Stimulated activated naive CD8-positive, alpha-beta T cell treated with anti-CD3 and anti-CD28 coated beads, Interleukin-15, Interleukin-2, amounts not matched to agents 100 ng/mL and 50 ng/mL, for 24 hours (primary cell): ENCODE measurements around the gene HSH2D.

ENCODE experiments used
- H3K27ac Mint-ChIP-seq: one replicate; pipeline ENCODE4 v1.8.0; 2021; ENCODE audit warnings: mild to moderate bottlenecking, mixed read lengths
- H3K27me3 Mint-ChIP-seq: one replicate; pipeline ENCODE4 v1.8.0; 2021; ENCODE audit warnings: mixed read lengths
- H3K36me3 Mint-ChIP-seq: one replicate; pipeline ENCODE4 v1.8.0; 2021; ENCODE audit warnings: low read depth, mixed read lengths
- H3K4me1 Mint-ChIP-seq: one replicate; pipeline ENCODE4 v1.8.0; 2021; ENCODE audit warnings: low read depth, mixed read lengths
- H3K4me3 Mint-ChIP-seq: one replicate; pipeline ENCODE4 v1.8.0; 2021; ENCODE audit warnings: mild to moderate bottlenecking, mixed read lengths
- H3K9me3 Mint-ChIP-seq: one replicate; pipeline ENCODE4 v1.8.0; 2021; ENCODE audit warnings: mixed read lengths

HSH2D gene

GRCh38 chr19:16204005-16204294, 60.5 kb downstream of the HSH2D start:
- Mint-ChIP-seq H3K4me3 (no peak overlapping the region), H3K4me1 (peaks cover 69% of the 10 kb centered on the region), H3K9me3 (no peaks in the 10 kb centered on the region), H3K36me3 (peaks cover 54% of the 10 kb centered on the region), H3K27ac (no peak overlapping the region), H3K27me3 (no peaks in the 10 kb centered on the region)

GRCh38 chr19:16205205-16206045, 61.9 kb downstream of the HSH2D start:
- Mint-ChIP-seq H3K36me3 (peaks cover 68% of the 10 kb centered on the region), H3K4me3 (no peak overlapping the region), H3K27ac (no peak overlapping the region), H3K4me1 (peaks cover 71% of the 10 kb centered on the region), H3K27me3 (no peaks in the 10 kb centered on the region), H3K9me3 (no peaks in the 10 kb centered on the region)

- Mint-ChIP-seq H3K27me3 (no peaks in the 10 kb centered on the region), H3K36me3 (peaks cover 66% of the 10 kb centered on the region), H3K4me3 (no peak overlapping the region), H3K27ac (no peak overlapping the region), H3K4me1 (peaks cover 69% of the 10 kb centered on the region), H3K9me3 (no peaks in the 10 kb centered on the region)
Observed at GRCh38 chr19:16206046-16206605, 62.6 kb downstream of the HSH2D start.

- peak overlapping the region; percentile 44 for H3K4me3 Mint-ChIP-seq
- H3K27ac Mint-ChIP-seq, result peak overlapping the region; percentile 91
- no peaks in the 10 kb centered on the region for H3K27me3 Mint-ChIP-seq
Observed at GRCh38 chr19:16206637-16207036, 63.2 kb downstream of the HSH2D start.

GRCh38 chr19:16207063-16207462, 63.6 kb downstream of the HSH2D start:
- H3K27me3 Mint-ChIP-seq, result no peaks in the 10 kb centered on the region
- peaks cover 68% of the 10 kb centered on the region for H3K4me1 Mint-ChIP-seq
- H3K4me3 Mint-ChIP-seq, result peak overlapping the region; percentile 62
- peak overlapping the region; percentile 91 for H3K27ac Mint-ChIP-seq
- H3K36me3 Mint-ChIP-seq, result peaks cover 74% of the 10 kb centered on the region
- no peaks in the 10 kb centered on the region for H3K9me3 Mint-ChIP-seq

More at GRCh38 chr19:16206637-16207036, 63.2 kb downstream of the HSH2D start:
- Mint-ChIP-seq H3K9me3 (no peaks in the 10 kb centered on the region), H3K36me3 (peaks cover 70% of the 10 kb centered on the region), H3K4me1 (peaks cover 68% of the 10 kb centered on the region)

- no peaks in the 10 kb centered on the region for H3K9me3 Mint-ChIP-seq
- no peaks in the 10 kb centered on the region for H3K27me3 Mint-ChIP-seq
- peak overlapping the region; percentile 62 for H3K4me3 Mint-ChIP-seq
- H3K4me1 Mint-ChIP-seq, result peaks cover 68% of the 10 kb centered on the region
- H3K36me3 Mint-ChIP-seq, result peaks cover 75% of the 10 kb centered on the region
- H3K27ac Mint-ChIP-seq, result peak overlapping the region; percentile 91
Observed at GRCh38 chr19:16207490-16208025, 64.1 kb downstream of the HSH2D start.
